HepG2 (cell line): Measurements from ENCODE around the gene ATP5F1C. TPM values are rescaled to one million over a fixed set of nuclear protein-coding genes. Genes with fewer than 3 reads are reported as not detected.

Experiments used
- AHR ChIP-seq: IDR thresholded peaks from 2 replicates; pipeline ENCODE4 v1.6.1; 2018; ENCODE audit warnings: missing genetic modification reagents, missing compliant biosample characterization
- ATRX ChIP-seq: sonication (generic); formaldehyde crosslinking; IDR thresholded peaks from 2 replicates; pipeline ENCODE4 v1.4.0; 2020; ENCODE audit warnings: missing genetic modification reagents, borderline replicate concordance
- FOXA3 ChIP-seq: IDR thresholded peaks from 2 replicates; pipeline ENCODE4 v1.6.1; 2016; ENCODE audit warnings: missing genetic modification reagents, missing compliant biosample characterization
- FOXK1 ChIP-seq: sonication (generic); formaldehyde crosslinking; IDR thresholded peaks from 2 replicates; pipeline ENCODE4 v1.4.0; 2020; ENCODE audit warnings: low read depth, missing genetic modification reagents, borderline replicate concordance
- TBX2 ChIP-seq: sonication (generic); formaldehyde crosslinking; IDR thresholded peaks from 2 replicates; pipeline ENCODE4 v1.5.0; 2020; ENCODE audit warnings: missing genetic modification reagents, mild to moderate bottlenecking, borderline replicate concordance
- TBX3 ChIP-seq: fragments of 450-650 bp; IDR thresholded peaks from 2 replicates; pipeline ENCODE4 v1.6.1; 2017; ENCODE audit warnings: antibody characterized with exemption, mild to moderate bottlenecking, inconsistent platforms, borderline replicate concordance
- ZC3H4 ChIP-seq: sonication (generic); formaldehyde crosslinking; IDR thresholded peaks from 2 replicates; pipeline ENCODE4 v1.4.0; 2020; ENCODE audit warnings: missing genetic modification reagents, borderline replicate concordance
- ZNF367 ChIP-seq: sonication (generic); formaldehyde crosslinking; IDR thresholded peaks from 2 replicates; pipeline ENCODE4 v1.4.0; 2020; ENCODE audit warnings: missing genetic modification reagents, borderline replicate concordance
- ZNF530 ChIP-seq: sonication (generic); formaldehyde crosslinking; IDR thresholded peaks from 2 replicates; pipeline ENCODE4 v1.5.0; 2020; ENCODE audit warnings: low read depth, mild to moderate bottlenecking, missing genetic modification reagents
- ZNF749 ChIP-seq: sonication (generic); formaldehyde crosslinking; IDR thresholded peaks from 2 replicates; pipeline ENCODE4 v1.8.0; 2022; ENCODE audit warnings: mild to moderate bottlenecking, missing genetic modification reagents, moderate library complexity, borderline replicate concordance
- polyA plus RNA-seq, 8 experiments: library from polyadenylated mRNA; depleted of rRNA in 3 of 8; stranded (reverse) in 7 of 8; unstranded in 1 of 8; fragments of >200 nt; fragmentation: Illumina TruSeq in 4 of 8; extraction: Trizol in 4 of 8; gene quantifications; 2 replicates each; pipeline versions ENCODE4 v1.2.1 to v1.2.3, GENCODE V29; 2011 to 2016; ENCODE audit warnings: low read depth in 4 of 8, missing spikeins in 1 of 8, mixed read lengths in 1 of 8; ENCODE audit not compliant: insufficient read depth in 1 of 8
- total RNA-seq, 5 experiments: library from RNA; depleted of rRNA; stranded (reverse); fragments of >200 nt; fragmentation: Illumina TruSeq; extraction: Trizol; gene quantifications; 2 replicates each; pipeline ENCODE4 v1.2.3, GENCODE V29; 2016; ENCODE audit warnings: low read depth in 1 of 5
- TF ChIP-seq, protein P1 (sequence below): IDR thresholded peaks from 2 replicates; pipeline ENCODE4 v1.4.0; 2020; ENCODE audit warnings: mild to moderate bottlenecking, missing genetic modification reagents
- TF ChIP-seq, protein P2 (sequence below): sonication (generic); formaldehyde crosslinking; conservative IDR thresholded peaks from 2 replicates; pipeline ENCODE4 v1.4.0; 2020; ENCODE audit warnings: mild to moderate bottlenecking, missing genetic modification reagents, moderate library complexity
- TF ChIP-seq, protein P3 (sequence below): IDR thresholded peaks from 2 replicates; pipeline ENCODE4 v1.6.1; 2012; ENCODE audit warnings: low read depth, low read length, improper control_type of control experiment
- TF ChIP-seq, protein P4 (sequence below): sonication (generic); formaldehyde crosslinking; IDR thresholded peaks from 2 replicates; pipeline ENCODE4 v1.5.0; 2020; ENCODE audit warnings: missing genetic modification reagents
- TF ChIP-seq, protein P5 (sequence below): fragments of 450-650 bp; IDR thresholded peaks from 2 replicates; pipeline ENCODE4 v1.6.1; 2016

Gene ATP5F1C
- total and polyA plus RNA-seq, 2 of the 13 experiments (the other 11 are each of a cell fraction or from before 2014, with no cell fraction given): 407 to 416 TPM

DNA sequence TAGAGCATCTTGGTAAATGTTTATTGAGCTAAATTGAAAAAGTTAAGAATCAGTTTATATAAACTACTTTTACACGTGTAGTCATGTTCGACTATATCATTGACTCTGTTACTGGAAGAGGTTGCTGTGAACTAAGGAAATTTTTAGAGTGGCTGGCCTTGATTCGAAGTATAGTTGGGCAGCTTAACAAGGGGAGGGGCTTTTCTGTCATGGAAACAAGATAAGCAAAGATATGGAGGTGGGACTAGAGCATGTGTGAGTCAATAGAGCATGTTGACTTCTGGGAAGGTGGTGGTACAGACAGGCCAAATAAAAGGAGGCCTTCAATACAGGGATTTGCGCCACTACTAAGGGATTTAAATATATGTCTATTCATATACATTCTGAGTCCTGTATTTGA lies 7.6 kb downstream of the ATP5F1C start (continued):
- TF ChIP-seq, protein P1, sequence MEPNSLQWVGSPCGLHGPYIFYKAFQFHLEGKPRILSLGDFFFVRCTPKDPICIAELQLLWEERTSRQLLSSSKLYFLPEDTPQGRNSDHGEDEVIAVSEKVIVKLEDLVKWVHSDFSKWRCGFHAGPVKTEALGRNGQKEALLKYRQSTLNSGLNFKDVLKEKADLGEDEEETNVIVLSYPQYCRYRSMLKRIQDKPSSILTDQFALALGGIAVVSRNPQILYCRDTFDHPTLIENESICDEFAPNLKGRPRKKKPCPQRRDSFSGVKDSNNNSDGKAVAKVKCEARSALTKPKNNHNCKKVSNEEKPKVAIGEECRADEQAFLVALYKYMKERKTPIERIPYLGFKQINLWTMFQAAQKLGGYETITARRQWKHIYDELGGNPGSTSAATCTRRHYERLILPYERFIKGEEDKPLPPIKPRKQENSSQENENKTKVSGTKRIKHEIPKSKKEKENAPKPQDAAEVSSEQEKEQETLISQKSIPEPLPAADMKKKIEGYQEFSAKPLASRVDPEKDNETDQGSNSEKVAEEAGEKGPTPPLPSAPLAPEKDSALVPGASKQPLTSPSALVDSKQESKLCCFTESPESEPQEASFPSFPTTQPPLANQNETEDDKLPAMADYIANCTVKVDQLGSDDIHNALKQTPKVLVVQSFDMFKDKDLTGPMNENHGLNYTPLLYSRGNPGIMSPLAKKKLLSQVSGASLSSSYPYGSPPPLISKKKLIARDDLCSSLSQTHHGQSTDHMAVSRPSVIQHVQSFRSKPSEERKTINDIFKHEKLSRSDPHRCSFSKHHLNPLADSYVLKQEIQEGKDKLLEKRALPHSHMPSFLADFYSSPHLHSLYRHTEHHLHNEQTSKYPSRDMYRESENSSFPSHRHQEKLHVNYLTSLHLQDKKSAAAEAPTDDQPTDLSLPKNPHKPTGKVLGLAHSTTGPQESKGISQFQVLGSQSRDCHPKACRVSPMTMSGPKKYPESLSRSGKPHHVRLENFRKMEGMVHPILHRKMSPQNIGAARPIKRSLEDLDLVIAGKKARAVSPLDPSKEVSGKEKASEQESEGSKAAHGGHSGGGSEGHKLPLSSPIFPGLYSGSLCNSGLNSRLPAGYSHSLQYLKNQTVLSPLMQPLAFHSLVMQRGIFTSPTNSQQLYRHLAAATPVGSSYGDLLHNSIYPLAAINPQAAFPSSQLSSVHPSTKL (CRISPR knock-in tag): peak; percentile 82
- TF ChIP-seq ZNF749 (CRISPR knock-in tag): no peak
- TF ChIP-seq, protein P2, sequence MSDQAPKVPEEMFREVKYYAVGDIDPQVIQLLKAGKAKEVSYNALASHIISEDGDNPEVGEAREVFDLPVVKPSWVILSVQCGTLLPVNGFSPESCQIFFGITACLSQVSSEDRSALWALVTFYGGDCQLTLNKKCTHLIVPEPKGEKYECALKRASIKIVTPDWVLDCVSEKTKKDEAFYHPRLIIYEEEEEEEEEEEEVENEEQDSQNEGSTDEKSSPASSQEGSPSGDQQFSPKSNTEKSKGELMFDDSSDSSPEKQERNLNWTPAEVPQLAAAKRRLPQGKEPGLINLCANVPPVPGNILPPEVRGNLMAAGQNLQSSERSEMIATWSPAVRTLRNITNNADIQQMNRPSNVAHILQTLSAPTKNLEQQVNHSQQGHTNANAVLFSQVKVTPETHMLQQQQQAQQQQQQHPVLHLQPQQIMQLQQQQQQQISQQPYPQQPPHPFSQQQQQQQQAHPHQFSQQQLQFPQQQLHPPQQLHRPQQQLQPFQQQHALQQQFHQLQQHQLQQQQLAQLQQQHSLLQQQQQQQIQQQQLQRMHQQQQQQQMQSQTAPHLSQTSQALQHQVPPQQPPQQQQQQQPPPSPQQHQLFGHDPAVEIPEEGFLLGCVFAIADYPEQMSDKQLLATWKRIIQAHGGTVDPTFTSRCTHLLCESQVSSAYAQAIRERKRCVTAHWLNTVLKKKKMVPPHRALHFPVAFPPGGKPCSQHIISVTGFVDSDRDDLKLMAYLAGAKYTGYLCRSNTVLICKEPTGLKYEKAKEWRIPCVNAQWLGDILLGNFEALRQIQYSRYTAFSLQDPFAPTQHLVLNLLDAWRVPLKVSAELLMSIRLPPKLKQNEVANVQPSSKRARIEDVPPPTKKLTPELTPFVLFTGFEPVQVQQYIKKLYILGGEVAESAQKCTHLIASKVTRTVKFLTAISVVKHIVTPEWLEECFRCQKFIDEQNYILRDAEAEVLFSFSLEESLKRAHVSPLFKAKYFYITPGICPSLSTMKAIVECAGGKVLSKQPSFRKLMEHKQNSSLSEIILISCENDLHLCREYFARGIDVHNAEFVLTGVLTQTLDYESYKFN: 0 out of 2 replicates have a peak, but pooled peaks have one; percentile 39
- TF ChIP-seq TBX3: peak; percentile 63; the same call in 1 of the 2 replicates
- no peak for TF ChIP-seq ZNF367 (CRISPR knock-in tag)
- TF ChIP-seq, protein P3, sequence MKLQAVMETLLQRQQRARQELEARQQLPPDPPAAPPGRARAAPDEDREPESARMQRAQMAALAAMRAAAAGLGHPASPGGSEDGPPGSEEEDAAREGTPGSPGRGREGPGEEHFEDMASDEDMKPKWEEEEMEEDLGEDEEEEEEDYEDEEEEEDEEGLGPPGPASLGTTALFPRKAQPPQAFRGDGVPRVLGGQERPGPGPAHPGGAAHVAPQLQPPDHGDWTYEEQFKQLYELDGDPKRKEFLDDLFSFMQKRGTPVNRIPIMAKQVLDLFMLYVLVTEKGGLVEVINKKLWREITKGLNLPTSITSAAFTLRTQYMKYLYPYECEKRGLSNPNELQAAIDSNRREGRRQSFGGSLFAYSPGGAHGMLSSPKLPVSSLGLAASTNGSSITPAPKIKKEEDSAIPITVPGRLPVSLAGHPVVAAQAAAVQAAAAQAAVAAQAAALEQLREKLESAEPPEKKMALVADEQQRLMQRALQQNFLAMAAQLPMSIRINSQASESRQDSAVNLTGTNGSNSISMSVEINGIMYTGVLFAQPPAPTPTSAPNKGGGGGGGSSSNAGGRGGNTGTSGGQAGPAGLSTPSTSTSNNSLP: 0 out of 2 replicates have a peak, but pooled peaks have one; percentile 22
- TF ChIP-seq TBX2 (CRISPR knock-in tag): 0 out of 2 replicates have a peak, but pooled peaks have one; percentile 25
- TF ChIP-seq AHR (CRISPR knock-in tag): no peak
- TF ChIP-seq ZNF530: no peak
- no peak for TF ChIP-seq ATRX (CRISPR knock-in tag)
- TF ChIP-seq, protein P4, sequence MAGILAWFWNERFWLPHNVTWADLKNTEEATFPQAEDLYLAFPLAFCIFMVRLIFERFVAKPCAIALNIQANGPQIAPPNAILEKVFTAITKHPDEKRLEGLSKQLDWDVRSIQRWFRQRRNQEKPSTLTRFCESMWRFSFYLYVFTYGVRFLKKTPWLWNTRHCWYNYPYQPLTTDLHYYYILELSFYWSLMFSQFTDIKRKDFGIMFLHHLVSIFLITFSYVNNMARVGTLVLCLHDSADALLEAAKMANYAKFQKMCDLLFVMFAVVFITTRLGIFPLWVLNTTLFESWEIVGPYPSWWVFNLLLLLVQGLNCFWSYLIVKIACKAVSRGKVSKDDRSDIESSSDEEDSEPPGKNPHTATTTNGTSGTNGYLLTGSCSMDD (CRISPR knock-in tag): no peak
- peak; percentile 92 for TF ChIP-seq FOXA3 (CRISPR knock-in tag)
- peak; percentile 79; the same call in 1 of the 2 replicates for TF ChIP-seq FOXK1 (CRISPR knock-in tag)
- TF ChIP-seq ZC3H4 (CRISPR knock-in tag): no peak
- TF ChIP-seq, protein P5, sequence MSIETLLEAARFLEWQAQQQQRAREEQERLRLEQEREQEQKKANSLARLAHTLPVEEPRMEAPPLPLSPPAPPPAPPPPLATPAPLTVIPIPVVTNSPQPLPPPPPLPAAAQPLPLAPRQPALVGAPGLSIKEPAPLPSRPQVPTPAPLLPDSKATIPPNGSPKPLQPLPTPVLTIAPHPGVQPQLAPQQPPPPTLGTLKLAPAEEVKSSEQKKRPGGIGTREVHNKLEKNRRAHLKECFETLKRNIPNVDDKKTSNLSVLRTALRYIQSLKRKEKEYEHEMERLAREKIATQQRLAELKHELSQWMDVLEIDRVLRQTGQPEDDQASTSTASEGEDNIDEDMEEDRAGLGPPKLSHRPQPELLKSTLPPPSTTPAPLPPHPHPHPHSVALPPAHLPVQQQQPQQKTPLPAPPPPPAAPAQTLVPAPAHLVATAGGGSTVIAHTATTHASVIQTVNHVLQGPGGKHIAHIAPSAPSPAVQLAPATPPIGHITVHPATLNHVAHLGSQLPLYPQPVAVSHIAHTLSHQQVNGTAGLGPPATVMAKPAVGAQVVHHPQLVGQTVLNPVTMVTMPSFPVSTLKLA: peak; percentile 70
